PC-3 (cell line): ENCODE measurements around the gene LCN6. TPM values are rescaled to one million over a fixed set of nuclear protein-coding genes. Genes with fewer than 3 reads are reported as not detected.

Source experiments
- ATAC-seq: fragments of 200-7000 bp; cut with Tn5 transposase; 2 replicates; pipeline ENCODE4 v1.9.1; 2020; ENCODE audit warnings: mild to moderate bottlenecking, moderate library complexity
- BruUV-seq: library from RNA; stranded (reverse); fragments of 400-500 nt; replicated peaks from 2 replicates; lab custom pipeline; 2021; lab: Mats Ljungman, UMichigan
- CTCF ChIA-PET: fragments of 300-600 bp; sonication (Branson Sonifier 250); formaldehyde crosslinking; loops from one replicate; lab custom pipeline; 2022; ENCODE audit warnings: antibody characterized with exemption; lab: Charles Lee
- POLR2A ChIA-PET: fragments of 300-600 bp; sonication (Branson Sonifier 250); formaldehyde crosslinking; loops from one replicate; lab custom pipeline; 2022; ENCODE audit warnings: antibody characterized with exemption; ENCODE audit not compliant: unreplicated experiment; lab: Charles Lee
- DNase-seq: peaks from one replicate; pipeline ENCODE4 v3.0.0-alpha.2; 2015
- H2AFZ ChIP-seq: fragments of 300-600 bp; sonication (generic); 2 replicates; pipeline ENCODE4 v1.6.0; 2016; ENCODE audit warnings: antibody characterized with exemption, low read length
- H3F3A ChIP-seq: fragments of 300-600 bp; sonication (generic); one replicate; pipeline ENCODE4 v1.6.0; 2017; ENCODE audit warnings: antibody characterized with exemption, low read length, control low read depth, mild to moderate bottlenecking; ENCODE audit not compliant: unreplicated experiment
- H3K27ac ChIP-seq: fragments of 300-600 bp; sonication (generic); 2 replicates; pipeline ENCODE4 v1.5.1; 2016; ENCODE audit warnings: mild to moderate bottlenecking, low read length
- H3K27me3 ChIP-seq: fragments of 300-600 bp; sonication (generic); 2 replicates; pipeline ENCODE4 v1.6.1; 2016; ENCODE audit warnings: low read length, mixed read lengths
- H3K36me3 ChIP-seq: fragments of 300-600 bp; sonication (generic); 2 replicates; pipeline ENCODE4 v1.6.1; 2016; ENCODE audit warnings: low read depth, mixed run types, low read length, mixed read lengths
- H3K4me1 ChIP-seq: fragments of 300-600 bp; sonication (generic); 2 replicates; pipeline ENCODE4 v1.5.1; 2016; ENCODE audit warnings: low read length; ENCODE audit not compliant: insufficient read depth
- H3K4me2 ChIP-seq: fragments of 300-600 bp; sonication (generic); 2 replicates; pipeline ENCODE4 v1.6.0; 2016; ENCODE audit warnings: low read length
- H3K4me3 ChIP-seq: fragments of 300-600 bp; sonication (generic); 2 replicates; pipeline ENCODE4 v1.5.1; 2016; ENCODE audit warnings: mild to moderate bottlenecking, low read length, mixed read lengths
- H3K79me2 ChIP-seq: fragments of 300-600 bp; sonication (generic); 2 replicates; pipeline ENCODE4 v1.6.1; 2017; ENCODE audit warnings: low read length, mixed read lengths
- H3K9ac ChIP-seq: fragments of 300-600 bp; sonication (generic); 2 replicates; pipeline ENCODE4 v1.6.0; 2016; ENCODE audit warnings: mild to moderate bottlenecking, low read length
- H3K9me2 ChIP-seq: fragments of 300-600 bp; sonication (generic); replicated peaks from 2 replicates; pipeline ENCODE4 v1.6.1; 2016; ENCODE audit warnings: mixed run types, low read length, mixed read lengths
- H3K9me3 ChIP-seq: fragments of 300-600 bp; sonication (generic); 2 replicates; pipeline ENCODE4 v1.6.1; 2016; ENCODE audit warnings: low read length, mixed read lengths
- H4K20me1 ChIP-seq: fragments of 300-600 bp; sonication (generic); 2 replicates; pipeline ENCODE4 v1.6.1; 2016; ENCODE audit warnings: low read length, mixed read lengths
- CTCF ChIP-seq: fragments of 300-600 bp; sonication (generic); conservative IDR thresholded peaks from 2 replicates; pipeline ENCODE4 v1.5.1; 2017; ENCODE audit warnings: antibody characterized with exemption, low read depth, mild to moderate bottlenecking, low read length
- EZH2 ChIP-seq: fragments of 300-600 bp; sonication (generic); IDR thresholded peaks from one replicate; pipeline ENCODE4 v1.6.1; 2017; ENCODE audit warnings: antibody characterized with exemption, mild to moderate bottlenecking, low read length; ENCODE audit not compliant: unreplicated experiment
- EZH2phosphoT487 ChIP-seq: fragments of 300-600 bp; sonication (generic); IDR thresholded peaks from 2 replicates; pipeline ENCODE4 v1.6.1; 2018; ENCODE audit warnings: mild to moderate bottlenecking, antibody characterized with exemption, low read length, borderline replicate concordance
- intact Hi-C: fragments of 100-400 bp; cut with micrococcal nuclease; formaldehyde crosslinking; loops from 2 replicates; pipeline ENCODE4 v1.9.0; 2023
- total RNA-seq: library from RNA; depleted of rRNA; stranded (reverse); fragments of >200 nt; gene quantifications from 2 replicates; pipeline ENCODE4 v1.2.3, GENCODE V29; 2014

LCN6 gene
- total RNA-seq, 1 experiment from 2014 or later = not detected

GRCh38 chr9:136740491-136740890, 7.8 kb downstream of the LCN6 start:
- ChIA-PET CTCF (no interaction called here), POLR2A (no interaction called here)
- intact Hi-C loops = no loop called here
- Histone ChIP-seq H2AFZ (no peak overlapping the region), H3K9ac (no peak overlapping the region), H3K36me3 (no peaks in the 10 kb centered on the region), H4K20me1 (no peaks in the 10 kb centered on the region), H3K4me3 (no peak overlapping the region), H3K4me2 (no peak overlapping the region), H3K9me3 (no peaks in the 10 kb centered on the region), H3K27ac (no peak overlapping the region), H3K9me2 (no peaks in the 10 kb centered on the region), H3K79me2 (no peaks in the 10 kb centered on the region), H3K4me1 (no peaks in the 10 kb centered on the region), H3K27me3 (peaks cover 18% of the 10 kb centered on the region), H3F3A (no peaks in the 10 kb centered on the region)
- no peak for DNase-seq
- ATAC-seq = no peak
- no peak for TF ChIP-seq EZH2
- no peak for TF ChIP-seq EZH2phosphoT487
- TF ChIP-seq CTCF = no peak
- BruUV-seq = no TSS peak

GRCh38 chr9:136740069-136740468, 8.3 kb downstream of the LCN6 start:
- no peak overlapping the region for H3K4me3 ChIP-seq
- DNase-seq = no peak
- no peaks in the 10 kb centered on the region for H3K36me3 ChIP-seq
- H3F3A ChIP-seq = no peaks in the 10 kb centered on the region
- no peak for ATAC-seq
- H3K9ac ChIP-seq = no peak overlapping the region
- no peaks in the 10 kb centered on the region for H3K9me2 ChIP-seq
- CTCF ChIA-PET = no interaction called here
- H3K4me1 ChIP-seq = no peaks in the 10 kb centered on the region
- H3K79me2 ChIP-seq = no peaks in the 10 kb centered on the region
- no peaks in the 10 kb centered on the region for H4K20me1 ChIP-seq
- H3K9me3 ChIP-seq = no peaks in the 10 kb centered on the region
- POLR2A ChIA-PET = no interaction called here
- TF ChIP-seq CTCF = no peak
- TF ChIP-seq EZH2 = no peak
- TF ChIP-seq EZH2phosphoT487 = no peak
- no peak overlapping the region for H3K4me2 ChIP-seq
- no TSS peak for BruUV-seq
- no peak overlapping the region for H3K27ac ChIP-seq
- H3K27me3 ChIP-seq = peaks cover 18% of the 10 kb centered on the region
- intact Hi-C loops = no loop called here
- no peak overlapping the region for H2AFZ ChIP-seq

- Histone ChIP-seq H3K4me3 (no peak overlapping the region), H2AFZ (no peak overlapping the region), H3K9me2 (no peaks in the 10 kb centered on the region), H3F3A (no peaks in the 10 kb centered on the region), H4K20me1 (no peaks in the 10 kb centered on the region), H3K4me1 (no peaks in the 10 kb centered on the region), H3K27me3 (peaks cover 18% of the 10 kb centered on the region), H3K27ac (no peak overlapping the region), H3K9me3 (no peaks in the 10 kb centered on the region), H3K79me2 (no peaks in the 10 kb centered on the region), H3K36me3 (no peaks in the 10 kb centered on the region), H3K4me2 (no peak overlapping the region), H3K9ac (no peak overlapping the region)
- intact Hi-C loops = no loop called here
- ATAC-seq (no peak), DNase-seq (no peak)
- ChIA-PET POLR2A (interaction anchor here (0.6 kb wide), 1 partner anchor 22 kb away, joined by 3 read pairs; no protein-coding TSS in a partner anchor), CTCF (no interaction called here)
- TF ChIP-seq CTCF (no peak), EZH2 (no peak), EZH2phosphoT487 (no peak)
- BruUV-seq = no TSS peak
Measured at GRCh38 chr9:136739509-136739908, 8.8 kb downstream of the LCN6 start.
